Left ventricle myocardium superior (tissue), 1 donor: ENCODE results near the gene SRSF10. TPM values are rescaled to one million over a fixed set of nuclear protein-coding genes. Genes with fewer than 3 reads are reported as not detected.
"Not testable (repeated sequence)": the region's sequence is repeated elsewhere in the genome, so short reads cannot be mapped to it uniquely, and the experiment has no call there.

Experiments
- ATAC-seq: fragments of 200-7000 bp; cut with Tn5 transposase; one replicate; pipeline ENCODE4 v1.9.1; 2020; ENCODE audit warnings: mild to moderate bottlenecking, moderate library complexity
- DNase-seq: peaks from one replicate; pipeline ENCODE4 v3.0.0-alpha.2; 2020
- intact Hi-C: fragments of 100-400 bp; cut with micrococcal nuclease; formaldehyde crosslinking; loops from one replicate; pipeline ENCODE4 v1.11.0; 2022
- long read RNA-seq: library from polyadenylated mRNA; unstranded; transcript quantifications from one replicate; pipeline ENCODE4 v2.0.0, GENCODE V29; 2021
- total RNA-seq: library from RNA; stranded (reverse); fragmentation: NEBNext Ultra II Directional; extraction: Animal tissue kit (Norgen Biotek cat#: 25700); gene quantifications from one replicate; pipeline ENCODE4 v1.2.1, GENCODE V29; 2021
- donor health status: DM: no; HTN: yes; CAD: no; lungs with severe emphysema.

The SRSF10 gene
- total RNA-seq: 57.6 TPM
- long read RNA-seq, partial matches to known transcripts: 3 of 17 reads
- long read RNA-seq, other reads (novel, unspliced or antisense): 11 of 17 reads

DNA sequence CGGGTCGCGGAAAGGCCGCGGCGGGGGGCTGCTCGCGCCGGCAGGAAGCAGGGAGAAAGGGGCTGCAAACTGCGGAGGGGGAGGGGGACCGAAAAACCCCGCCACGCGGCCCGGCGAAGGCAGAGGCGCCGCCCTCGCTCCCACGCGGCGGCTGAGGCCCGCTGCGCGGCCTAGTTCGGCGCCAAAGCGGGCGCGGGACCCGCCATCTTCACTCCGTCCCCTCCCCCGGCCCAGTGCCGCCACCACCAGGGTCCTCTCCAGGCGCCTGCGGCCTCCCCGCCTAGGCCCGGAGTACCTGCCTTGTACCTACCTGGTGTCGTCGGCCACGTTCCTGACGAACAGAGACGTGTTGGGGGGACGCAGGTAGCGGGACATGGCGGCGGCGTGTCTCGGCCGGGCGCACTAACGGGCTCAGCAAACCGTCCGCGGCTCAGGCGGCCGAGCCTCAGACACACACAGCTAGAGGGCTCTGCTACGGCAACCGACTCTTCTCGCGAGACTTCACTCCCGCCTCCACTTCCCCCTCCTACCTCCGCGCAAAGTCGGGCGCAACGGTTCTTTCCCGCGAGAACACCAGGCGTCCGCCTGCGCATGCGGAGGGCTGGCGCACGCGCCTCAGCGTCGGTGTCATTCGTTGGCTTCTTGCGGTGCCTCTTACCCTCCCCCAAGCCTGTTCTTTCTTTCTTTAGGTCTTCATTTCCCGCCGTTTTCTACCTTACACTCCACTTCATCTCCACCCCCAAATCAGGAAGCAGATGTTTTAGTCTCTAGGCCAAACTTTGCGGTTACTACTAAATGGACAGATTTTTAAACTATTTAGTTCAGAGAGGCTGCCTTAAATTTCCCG, at the start of gene SRSF10:
Gene SRSF10 (minus strand): TSS at position 447 of the 847 bp plus-strand sequence. CDS start 72 bp downstream, at position 375.
- DNase-seq (peak; percentile 98), ATAC-seq (peak; percentile 98)
- intact Hi-C loops: no loop called here

DNA sequence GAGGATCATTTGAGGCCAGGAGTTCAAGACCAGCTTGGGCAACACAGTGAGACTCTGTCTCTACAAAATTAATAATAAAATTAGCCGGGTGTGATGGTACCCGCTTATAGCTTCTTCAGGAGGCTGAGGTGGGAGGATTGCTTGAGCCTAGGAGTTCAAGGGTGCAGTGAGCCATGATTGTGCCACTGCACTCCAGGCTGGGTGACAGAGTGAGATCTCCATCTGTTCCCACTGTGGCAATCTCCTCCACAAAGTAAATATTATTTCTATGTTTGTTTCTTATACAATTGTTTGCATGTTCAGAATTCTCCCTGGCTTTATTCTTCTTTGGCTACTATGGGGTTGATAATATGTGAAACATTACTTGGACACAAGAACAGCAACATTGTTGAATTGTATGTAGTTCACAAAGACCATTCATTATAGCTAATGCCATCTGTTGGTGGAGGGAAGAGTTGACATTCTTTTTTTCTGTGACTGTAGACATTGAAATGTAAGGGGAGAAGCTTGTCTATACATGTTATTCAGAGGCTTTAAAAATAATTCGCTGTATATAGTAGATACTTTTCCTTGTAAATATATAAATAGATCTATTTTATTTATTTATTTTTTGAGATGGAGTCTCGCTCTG, 47.8 kb upstream of the SRSF10 start:
- intact Hi-C loops: loop anchor here (5.0 kb wide), 1 partner anchor 71 kb away; the partner anchor contains the start of gene PNRC2
- ATAC-seq (peak; percentile 80), DNase-seq (no peak)

DNA sequence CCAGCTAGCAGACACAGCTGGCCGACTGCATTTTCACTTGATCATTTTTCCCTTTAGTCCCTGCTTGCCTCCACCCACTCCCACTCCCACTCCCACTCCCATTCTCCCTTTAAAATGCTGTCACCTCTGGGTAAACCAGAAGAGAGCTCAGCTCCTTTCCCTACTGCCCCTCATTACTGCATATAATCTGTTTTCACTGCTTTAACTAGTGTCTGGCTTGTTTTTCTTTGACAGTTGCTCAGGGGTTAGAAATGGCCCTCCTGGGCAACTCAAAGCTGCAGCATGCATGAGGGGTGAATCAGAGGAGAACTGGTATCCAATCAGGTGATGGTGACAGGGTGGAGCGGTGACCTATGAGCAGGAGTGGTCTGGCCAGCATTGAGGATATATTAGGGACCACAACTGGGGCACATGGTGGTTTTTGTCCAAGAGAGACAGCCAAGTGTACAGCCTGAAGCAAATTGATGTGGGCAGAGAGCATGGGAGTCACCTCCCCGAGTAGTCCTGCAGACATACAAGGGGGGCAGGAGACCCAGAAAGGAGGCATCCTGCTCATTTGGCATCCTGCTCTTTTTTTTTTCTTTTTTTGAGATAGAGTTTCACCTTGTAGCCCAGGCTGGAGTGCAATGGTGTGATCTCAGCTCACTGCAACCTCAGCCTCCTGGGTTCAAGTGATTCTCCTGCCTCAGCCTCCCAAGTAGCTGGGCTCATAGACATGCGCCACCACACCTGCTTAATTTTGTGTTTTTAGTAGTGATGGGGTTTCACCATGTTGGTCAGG, 42.6 kb upstream of the SRSF10 start:
- DNase-seq (no peak), ATAC-seq (peak; percentile 8)
- intact Hi-C loops: no loop called here

DNA sequence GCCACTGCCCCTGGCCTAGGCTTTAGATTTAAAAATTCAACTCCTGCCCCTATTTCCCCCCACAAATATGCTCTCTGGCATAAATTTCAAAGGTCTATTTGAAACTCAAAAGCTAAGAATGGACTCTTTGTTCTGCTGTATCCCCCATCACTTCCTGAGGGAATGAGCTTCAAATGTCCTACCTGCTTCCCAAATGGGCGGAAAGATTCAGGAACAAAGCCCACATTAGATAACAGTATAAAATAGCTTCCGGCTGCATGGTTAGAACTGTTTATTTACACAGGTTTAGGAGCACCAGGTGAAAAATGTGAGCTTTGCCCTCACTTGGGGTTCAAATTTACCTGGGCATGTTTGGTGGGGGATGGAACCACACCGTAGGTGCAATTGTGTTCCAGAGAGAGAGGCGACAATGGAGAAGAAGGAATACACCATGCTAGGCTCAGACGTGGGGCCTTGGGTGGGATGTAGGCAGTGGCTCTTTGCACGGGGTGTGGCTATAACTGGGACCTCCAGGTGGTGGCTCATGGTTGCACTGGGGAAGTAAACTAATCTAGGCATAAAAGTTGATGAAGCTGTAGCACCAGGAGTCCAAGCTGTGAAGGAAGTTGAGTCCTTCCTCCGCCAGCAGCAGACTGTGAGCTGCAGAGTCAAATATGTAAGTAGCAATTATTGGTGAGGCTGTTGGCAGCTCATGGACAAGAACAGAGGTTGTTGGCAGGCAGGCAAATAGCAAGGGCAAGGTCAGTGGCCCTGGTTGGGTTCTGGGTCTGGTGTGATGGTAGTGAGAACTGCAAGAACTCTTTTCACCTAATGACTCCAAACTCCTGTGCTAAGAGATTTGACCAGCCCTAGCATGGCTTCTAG, 41.5 kb upstream of the SRSF10 start:
- ATAC-seq (peak; percentile 53), DNase-seq (peak; percentile 38)
- intact Hi-C loops: no loop called here

DNA sequence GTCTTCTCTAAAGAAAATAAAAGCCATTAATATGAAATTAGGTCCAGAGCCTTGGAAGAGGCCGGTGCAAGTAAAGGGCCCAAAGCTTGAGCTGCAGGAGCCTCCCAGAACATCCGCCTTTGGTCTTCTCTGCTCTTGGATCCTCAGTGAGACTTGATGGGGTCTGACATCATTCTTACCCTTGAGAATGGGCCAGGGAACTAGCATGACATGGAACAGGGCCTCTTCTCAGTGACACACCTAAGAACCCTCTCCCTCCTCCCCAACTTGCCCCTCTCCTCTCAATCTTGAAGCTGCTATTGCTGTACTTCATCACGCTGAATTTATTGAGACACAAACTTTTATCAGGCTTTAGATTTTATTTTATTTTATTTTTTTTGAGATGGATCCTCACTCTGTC, 40.3 kb upstream of the SRSF10 start:
- ATAC-seq (no peak), DNase-seq (no peak)
- intact Hi-C loops: no loop called here

DNA sequence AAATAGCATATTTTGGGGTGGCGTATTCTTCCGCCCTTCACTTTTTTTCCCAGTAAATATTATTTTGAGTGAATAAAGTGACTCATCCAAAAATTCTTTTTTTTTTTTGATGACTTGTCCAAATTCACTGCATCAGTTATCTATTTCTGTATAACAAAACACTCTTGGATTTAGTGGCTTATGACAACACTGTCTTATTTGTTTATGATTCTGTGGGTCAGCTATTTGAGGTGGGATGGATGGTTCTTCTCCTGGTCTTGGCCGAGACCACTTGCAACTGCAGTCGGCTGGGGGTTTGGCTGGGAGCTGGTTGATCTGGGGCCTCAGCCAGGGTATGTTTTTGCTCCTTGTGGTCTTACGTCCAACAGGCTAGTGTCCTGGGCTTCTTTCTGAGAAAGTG, 39.9 kb upstream of the SRSF10 start:
- DNase-seq: peak; percentile 40
- intact Hi-C loops: no loop called here
- ATAC-seq: no peak

DNA sequence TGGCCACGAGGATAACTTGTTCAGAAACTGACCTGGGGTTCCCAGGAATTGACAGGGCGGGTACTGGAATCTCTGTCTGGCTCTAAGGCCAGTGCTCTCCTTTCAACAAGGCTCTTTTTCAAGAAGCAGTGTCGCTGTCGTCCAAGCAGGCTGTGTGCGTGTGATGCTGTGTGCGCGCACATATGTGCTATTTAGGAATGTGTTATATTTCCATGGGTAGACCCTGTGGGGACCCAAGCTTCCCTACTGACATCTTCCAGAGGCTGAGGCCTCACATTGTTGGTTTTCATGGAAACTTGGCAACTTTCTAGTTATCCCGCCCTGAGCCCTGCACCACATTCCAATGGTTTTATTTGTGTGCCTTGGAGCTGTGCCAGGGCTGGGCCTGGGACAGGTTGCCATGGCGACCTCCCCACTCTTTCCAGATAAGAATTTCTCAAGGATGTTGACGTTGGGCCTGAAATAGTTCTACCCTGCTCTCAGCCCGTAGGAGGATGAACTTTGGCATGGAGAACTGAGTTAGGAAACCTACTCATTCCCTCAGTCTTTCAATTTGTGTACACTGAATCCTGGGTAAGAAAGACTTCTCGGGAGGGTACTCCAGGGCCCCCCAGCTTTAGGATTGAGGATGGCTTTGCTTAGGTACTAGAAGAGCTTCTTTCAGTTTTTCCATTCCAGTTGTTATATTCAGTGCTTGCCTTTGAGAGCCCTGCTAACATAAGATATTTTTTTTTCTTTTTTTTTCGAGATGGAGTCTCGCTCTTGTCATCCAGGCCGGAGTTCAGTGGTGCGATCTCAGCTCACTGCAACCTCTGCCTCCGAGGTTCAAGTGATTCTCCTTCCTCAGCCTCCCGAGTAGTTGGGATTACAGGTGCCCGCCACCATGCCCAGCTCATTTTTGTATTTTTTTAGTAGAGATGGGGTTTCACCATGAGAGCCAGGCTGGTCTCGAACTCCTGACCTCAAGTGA, 38.8 kb upstream of the SRSF10 start:
- intact Hi-C loops: no loop called here
- DNase-seq (peak; percentile 96), ATAC-seq (peak; percentile 85)

DNA sequence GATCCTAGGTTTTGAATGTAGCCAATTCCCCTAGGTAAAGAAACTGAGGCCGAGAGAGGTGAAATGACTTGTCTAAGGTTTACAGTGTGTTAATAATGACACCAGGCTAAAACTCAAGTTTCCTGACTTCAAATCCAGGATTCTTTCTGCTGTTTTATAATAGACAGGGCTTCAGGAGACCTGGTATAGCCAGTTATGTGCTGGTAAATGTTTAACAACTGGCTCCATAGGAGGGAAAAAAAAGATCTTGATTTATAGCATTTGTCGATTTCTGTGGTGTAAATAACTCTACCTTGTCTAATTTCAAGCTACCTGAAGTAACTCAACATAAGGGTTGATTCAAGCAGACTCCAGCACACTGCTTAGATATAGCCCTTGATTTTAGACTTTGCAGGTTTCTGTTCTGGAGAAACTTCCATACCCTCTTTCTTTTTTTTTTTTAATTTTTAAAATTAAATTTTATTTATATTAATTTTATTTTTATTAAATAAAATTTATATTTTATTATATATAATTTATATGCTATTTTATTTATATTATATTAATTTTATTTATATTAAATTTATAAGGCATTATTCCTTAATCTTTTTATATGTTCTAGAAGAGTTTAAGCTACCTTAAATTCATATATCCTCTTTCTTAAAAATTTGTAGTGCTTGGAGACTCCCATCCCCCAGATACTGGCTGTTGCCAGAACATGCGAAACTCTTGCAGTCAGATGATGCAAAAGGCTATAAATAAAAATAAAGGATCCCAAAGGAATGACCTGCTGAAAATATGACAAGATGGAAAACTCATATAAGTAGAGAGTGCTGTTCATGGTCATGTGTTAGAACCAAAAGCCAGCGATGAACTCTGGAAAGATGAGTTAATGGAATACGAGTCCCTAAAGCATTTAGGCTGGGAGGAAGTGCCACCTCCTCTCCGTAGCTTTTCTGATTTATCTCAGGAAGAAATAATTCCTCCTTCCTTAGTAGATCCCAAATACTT, 35.4 kb upstream of the SRSF10 start:
- DNase-seq (no peak), ATAC-seq (peak; percentile 56)
- intact Hi-C loops: no loop called here

DNA sequence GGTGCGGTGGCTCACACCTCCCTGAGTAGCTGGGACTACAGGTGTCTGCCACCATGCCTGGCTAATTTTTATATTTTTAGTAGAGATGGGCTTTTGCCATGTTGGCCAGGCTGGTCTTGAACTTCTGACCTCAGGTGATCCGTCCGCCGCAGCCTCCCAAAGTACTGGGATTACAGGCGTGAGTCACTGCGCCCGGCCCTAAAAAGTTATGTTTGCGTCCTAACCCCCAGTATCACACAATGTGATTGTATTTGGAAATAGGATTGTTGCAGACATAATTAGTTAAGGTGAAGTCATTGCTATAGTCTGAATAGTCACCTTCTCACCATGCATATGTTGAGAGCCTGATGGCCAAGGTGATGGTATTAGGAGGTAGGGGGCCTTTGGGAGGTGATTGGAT, 32.8 kb upstream of the SRSF10 start:
- ATAC-seq, intact Hi-C loops, DNase-seq: not testable (repeated sequence)

DNA sequence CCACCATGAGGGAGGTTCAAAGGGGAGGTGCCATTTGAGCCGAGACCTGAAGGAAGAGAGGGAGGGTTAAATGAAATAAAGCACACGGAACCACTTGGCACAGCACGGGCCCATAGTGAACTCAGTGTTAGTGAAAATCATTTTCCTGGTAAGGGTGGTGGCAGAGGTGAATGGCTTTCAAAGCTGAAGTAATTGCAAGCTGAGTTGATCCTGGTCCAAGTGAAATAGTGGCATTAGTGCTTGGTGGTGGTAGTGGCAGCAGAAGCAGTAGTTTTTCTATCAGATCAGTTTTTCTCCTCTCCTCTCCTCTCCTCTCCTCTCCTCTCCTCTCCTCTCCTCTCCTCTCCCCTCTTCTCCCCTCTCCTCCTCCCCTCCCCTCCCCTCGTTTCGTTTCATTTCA, 30.5 kb upstream of the SRSF10 start:
- intact Hi-C loops: no loop called here
- DNase-seq (no peak), ATAC-seq (no peak)

DNA sequence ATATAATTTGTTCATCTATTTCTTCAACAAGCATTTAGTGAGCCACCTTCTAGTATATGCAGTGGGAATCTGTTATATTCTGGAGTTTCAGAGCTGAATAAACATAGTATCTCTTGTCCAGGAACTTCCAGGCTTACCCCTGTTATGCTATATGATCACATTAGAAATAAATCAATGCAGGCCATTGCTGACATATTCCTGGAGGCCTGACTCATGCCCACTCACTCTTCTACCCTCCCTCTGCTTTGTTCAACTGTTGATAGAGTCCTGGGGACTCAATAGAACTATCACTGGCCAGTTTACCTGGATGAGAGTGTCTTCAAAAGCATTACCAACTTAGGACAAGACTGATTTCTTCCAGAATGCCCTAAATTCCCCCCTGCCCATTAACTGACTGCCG, 29.3 kb upstream of the SRSF10 start:
- intact Hi-C loops: no loop called here
- DNase-seq (no peak), ATAC-seq (no peak)

DNA sequence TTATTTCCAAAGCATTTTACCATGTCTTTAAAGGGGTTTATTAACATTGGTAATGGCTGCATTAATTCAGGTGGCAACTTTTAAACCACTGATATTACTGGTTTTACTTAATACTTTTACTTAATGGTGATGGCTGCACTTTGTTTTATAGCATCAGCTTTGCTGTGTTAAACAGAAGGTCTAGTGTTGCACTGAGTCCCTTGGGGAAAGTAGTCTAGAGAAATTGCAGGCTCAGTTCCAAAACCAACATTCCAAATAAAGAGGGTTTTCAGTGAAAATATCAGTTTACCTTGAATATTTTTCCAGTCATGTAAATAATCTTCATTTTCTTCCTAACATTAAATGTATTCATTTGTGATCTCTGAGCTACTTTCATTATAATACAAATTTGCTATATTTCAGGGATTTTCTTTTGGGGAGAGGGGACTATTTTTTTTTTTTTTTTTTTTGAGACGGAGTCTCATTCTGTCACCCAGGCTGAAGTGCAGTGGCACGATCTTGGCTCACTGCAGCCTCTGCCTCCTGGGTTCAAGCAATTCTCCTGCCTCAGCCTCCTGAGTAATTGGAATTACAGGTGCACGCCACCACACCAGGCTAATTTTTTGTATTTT, 28.6 kb upstream of the SRSF10 start:
- peak; percentile 32 for ATAC-seq
- DNase-seq, intact Hi-C loops: not testable (repeated sequence)

DNA sequence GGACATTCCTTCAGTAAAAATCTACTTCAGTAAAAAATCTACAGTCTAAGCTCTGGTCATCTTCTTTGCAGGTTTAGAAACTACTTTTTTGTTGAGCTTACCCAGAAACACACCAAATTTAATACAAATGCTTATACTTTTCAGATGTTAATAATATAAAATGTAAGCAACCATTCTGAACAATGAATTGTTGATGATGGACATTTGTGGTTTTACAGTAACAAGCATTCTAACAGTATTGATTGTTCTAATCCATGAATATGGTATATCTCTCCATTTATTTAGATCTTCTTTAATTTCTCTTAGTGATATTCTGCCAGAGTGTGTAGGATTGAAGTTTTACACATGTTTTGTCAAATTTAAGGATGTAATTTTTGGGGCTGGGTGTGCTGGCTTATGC, 27.0 kb upstream of the SRSF10 start:
- no peak for ATAC-seq
- intact Hi-C loops: no loop called here
- DNase-seq: no peak

DNA sequence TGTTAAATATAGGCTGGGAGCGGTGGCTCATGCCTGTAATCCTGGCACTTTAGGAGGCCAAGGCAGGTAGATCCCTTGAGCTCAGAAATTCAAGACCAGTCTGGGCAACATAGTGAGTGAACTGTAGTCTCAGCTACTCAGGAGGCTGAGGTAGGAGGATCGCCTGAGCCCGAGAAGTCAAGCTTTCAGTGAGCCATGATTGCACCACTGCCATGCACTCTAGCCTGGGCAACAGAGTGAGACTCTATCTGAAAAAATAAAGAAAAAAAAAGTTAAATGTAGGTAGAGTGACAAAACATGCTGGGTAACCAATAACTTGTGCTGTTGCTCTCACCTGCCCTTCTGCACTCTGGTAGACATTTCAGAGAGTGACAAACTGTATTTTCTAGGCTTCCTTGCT, 25.0 kb upstream of the SRSF10 start:
- no peak for DNase-seq
- intact Hi-C loops: no loop called here
- no peak for ATAC-seq

DNA sequence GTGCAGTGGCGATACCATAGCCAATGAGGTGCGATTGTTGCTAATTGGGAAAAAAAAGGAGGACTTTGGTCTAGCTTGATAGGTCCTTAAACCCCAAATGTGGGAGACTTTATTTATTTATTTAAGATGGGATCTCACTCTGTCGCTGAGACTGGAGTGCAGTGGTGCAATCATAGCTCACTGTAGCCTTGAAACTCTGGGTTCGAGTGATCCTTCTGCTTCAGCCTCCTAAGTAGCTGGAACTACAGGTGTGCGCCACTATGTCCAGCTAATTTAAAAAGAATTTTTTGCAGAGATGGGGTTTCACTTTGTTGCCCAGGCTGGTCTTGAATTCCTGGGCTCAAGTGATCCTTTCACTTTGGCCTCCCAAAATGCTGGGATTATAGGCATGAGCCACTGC, 24.0 kb upstream of the SRSF10 start:
- DNase-seq (no peak), ATAC-seq (no peak)
- intact Hi-C loops: no loop called here

DNA sequence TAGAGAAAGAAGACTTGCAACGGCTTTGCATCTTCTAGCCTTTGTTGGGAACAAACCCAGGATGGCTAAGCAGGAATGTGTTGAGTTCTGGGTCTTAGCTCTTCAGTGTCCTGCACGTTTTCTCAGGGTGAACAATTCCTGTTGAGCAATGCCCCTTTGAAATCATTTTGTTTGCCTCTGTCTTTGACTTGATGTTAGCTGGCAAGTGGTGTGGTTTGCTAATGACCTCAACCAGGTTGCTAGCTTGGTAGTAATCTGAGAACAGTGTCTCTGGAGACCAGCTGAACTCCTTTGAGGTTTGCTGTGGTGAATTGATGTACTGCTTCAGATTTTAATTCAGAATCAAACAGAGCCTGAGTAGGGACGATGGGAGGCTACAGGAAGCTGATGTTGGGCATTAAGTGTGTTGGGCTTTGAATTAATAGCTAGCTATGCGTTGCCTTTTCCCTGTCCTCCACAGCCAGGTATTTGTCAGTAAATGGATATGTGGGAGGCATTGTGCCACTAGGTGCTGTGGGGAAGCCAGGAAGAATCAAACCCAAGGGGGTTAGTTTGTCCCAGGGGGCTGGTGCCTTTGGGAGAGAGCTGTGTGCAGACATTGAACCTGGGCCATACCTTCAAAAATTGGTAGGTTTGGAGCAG, 23.3 kb upstream of the SRSF10 start:
- no peak for ATAC-seq
- intact Hi-C loops: no loop called here
- no peak for DNase-seq
